Prostate gland (tissue), 2 donors: ENCODE data around the gene PDE1C.

Experiments used
- POLR2AphosphoS5 ChIP-seq: sonication (generic); formaldehyde crosslinking; IDR thresholded peaks from one replicate; pipeline ENCODE4 v1.6.1; 2017; ENCODE audit warnings: antibody characterized with exemption
- TF ChIP-seq, protein P1 (sequence below), 4 experiments: fragments of 200-600 bp in 2 of 4; fragments of 450-650 bp in 2 of 4; sonication (generic) in 2 of 4; IDR thresholded peaks; 1 replicate in 3 of 4; 2 replicates in 1 of 4; pipeline ENCODE4 v1.5.1; 2016 to 2019; ENCODE audit warnings: antibody characterized with exemption in 4 of 4, mild to moderate bottlenecking in 2 of 4, moderate library complexity in 2 of 4

DNA sequence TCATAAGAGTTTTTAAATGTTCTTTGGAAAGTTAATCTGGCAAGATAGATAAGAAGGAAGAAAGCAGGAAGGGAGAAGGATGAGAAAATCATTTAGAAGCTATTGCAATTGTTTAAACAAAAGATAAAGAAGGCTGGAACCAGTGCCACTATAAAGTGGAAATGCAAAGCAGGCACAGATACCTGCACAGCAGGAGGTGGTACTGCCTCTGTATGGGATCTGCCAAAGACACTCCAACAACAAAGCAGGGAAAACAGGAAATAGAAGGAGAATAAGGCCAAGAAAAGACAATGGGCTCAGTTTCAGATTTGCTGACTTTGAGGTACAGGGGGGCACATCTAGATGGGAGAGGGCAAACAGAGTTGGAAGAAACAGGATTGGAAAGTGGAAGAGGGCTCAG is 244.6 kb downstream of the PDE1C start:
- TF ChIP-seq POLR2AphosphoS5, result no peak
- TF ChIP-seq, protein P1, sequence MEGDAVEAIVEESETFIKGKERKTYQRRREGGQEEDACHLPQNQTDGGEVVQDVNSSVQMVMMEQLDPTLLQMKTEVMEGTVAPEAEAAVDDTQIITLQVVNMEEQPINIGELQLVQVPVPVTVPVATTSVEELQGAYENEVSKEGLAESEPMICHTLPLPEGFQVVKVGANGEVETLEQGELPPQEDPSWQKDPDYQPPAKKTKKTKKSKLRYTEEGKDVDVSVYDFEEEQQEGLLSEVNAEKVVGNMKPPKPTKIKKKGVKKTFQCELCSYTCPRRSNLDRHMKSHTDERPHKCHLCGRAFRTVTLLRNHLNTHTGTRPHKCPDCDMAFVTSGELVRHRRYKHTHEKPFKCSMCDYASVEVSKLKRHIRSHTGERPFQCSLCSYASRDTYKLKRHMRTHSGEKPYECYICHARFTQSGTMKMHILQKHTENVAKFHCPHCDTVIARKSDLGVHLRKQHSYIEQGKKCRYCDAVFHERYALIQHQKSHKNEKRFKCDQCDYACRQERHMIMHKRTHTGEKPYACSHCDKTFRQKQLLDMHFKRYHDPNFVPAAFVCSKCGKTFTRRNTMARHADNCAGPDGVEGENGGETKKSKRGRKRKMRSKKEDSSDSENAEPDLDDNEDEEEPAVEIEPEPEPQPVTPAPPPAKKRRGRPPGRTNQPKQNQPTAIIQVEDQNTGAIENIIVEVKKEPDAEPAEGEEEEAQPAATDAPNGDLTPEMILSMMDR (IDR thresholded peaks at IDR 0.05), result no peak
